Measurements from ENCODE around the gene TMEM161B. TPM values are rescaled to one million over a fixed set of nuclear protein-coding genes. Genes with fewer than 3 reads are reported as not detected.

TMEM161B gene
- total RNA-seq, 6 donors from 2014 or later, result 8.5 to 35.5 (median 13.8) TPM

DNA sequence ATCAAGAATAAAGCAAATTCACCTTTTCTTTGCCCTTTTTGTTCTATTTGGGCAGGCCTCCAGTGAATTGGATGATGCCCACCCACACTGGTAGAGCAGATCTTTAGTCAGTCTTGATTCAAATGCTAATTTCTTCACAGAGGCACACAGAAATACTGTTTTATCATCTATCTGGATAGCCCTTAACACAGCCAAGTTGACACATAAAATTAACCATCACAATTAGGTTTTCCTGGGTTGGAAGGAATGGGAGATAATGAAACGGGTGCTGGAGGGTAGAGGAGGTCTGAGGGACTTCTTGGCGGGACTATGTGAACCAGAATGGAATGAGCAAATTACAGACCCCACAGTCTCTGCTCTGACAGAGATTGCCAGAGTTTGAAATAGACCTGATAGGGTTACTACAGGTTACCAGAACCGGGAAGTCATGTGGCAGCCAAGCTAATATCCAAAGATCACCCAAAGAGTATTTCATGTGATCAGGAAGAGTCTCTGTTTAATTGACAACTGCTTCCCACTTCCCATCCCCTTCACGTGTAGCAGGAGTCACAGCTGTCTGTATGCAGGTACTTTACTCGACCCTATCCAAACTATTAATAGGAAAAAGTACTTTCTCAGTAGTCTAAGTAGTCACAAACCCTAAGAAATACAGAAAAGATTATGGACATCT is 20.0 kb upstream of the TMEM161B start:
- DNase-seq, result no peak
- no peak for ATAC-seq (ENCODE audit: low FRiP score in 2 of 2)
- H3K36me3 ChIP-seq, result no peaks in the 10 kb centered on the region
- WGBS, 2 donors, result 86 to 91% methylated on average over 5 of the region's 5 CpGs
- H3K9me3 ChIP-seq, result no peaks in the 10 kb centered on the region
- no peak overlapping the region for H3K27ac ChIP-seq
- no peak for TF ChIP-seq POLR2AphosphoS5 (IDR thresholded peaks at IDR 0.05)
- TF ChIP-seq EP300 (IDR thresholded peaks at IDR 0.05), result no peak
- TF ChIP-seq POLR2A (IDR thresholded peaks at IDR 0.05), result no peak
- no peak for TF ChIP-seq CTCF (IDR thresholded peaks at IDR 0.05)
- H3K4me1 ChIP-seq, result no peaks in the 10 kb centered on the region
- no peaks in the 10 kb centered on the region for H3K27me3 ChIP-seq
- no peak overlapping the region for H3K4me3 ChIP-seq

- TF ChIP-seq CTCF (IDR thresholded peaks at IDR 0.05), result no peak
- no peak for TF ChIP-seq EP300 (IDR thresholded peaks at IDR 0.05)
- no peak for TF ChIP-seq POLR2AphosphoS5 (IDR thresholded peaks at IDR 0.05)
- TF ChIP-seq POLR2A (IDR thresholded peaks at IDR 0.05), result no peak
- H3K9me3 ChIP-seq, result no peaks in the 10 kb centered on the region
- no peak overlapping the region for H3K4me3 ChIP-seq
- ATAC-seq (ENCODE audit: low FRiP score in 2 of 2) (no peak), DNase-seq (no peak)
- no peak overlapping the region for H3K27ac ChIP-seq
- H3K27me3 ChIP-seq, result no peaks in the 10 kb centered on the region
- no peaks in the 10 kb centered on the region for H3K4me1 ChIP-seq
- H3K36me3 ChIP-seq, result no peaks in the 10 kb centered on the region
- WGBS, 2 donors, result 86 to 90% methylated on average over 4 of the region's 4 CpGs
Measured at GRCh38 chr5:88287846-88288527, 19.3 kb upstream of the TMEM161B start.

DNA sequence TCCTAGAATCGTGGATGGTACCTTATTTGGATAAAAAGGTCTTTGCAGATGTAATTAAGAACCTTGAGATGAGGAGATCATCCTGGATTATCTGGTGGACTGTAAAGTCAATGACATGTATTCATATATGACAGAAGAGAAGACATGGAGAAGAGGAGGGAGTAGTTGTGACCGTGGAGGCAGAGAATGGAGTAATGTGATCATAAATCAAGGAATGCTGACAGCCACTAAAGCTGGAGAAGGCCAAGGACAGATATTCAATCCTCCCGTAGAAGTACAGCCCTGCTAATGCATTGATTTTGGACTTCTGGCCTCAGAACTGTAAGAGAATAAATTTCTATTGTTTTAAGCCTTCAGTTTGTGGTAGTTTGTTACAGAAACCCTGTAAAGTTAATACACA is 18.7 kb upstream of the TMEM161B start:
- no peak for ATAC-seq (ENCODE audit: low FRiP score in 2 of 2)
- no peak for TF ChIP-seq EP300 (IDR thresholded peaks at IDR 0.05)
- TF ChIP-seq POLR2A (IDR thresholded peaks at IDR 0.05), result no peak
- no peak for TF ChIP-seq POLR2AphosphoS5 (IDR thresholded peaks at IDR 0.05)
- no peak for TF ChIP-seq CTCF (IDR thresholded peaks at IDR 0.05)
- Histone ChIP-seq H3K36me3 (peaks cover 0 to 4% (median 0%) of the 10 kb centered on the region in 4 donors), H3K4me1 (no peaks in the 10 kb centered on the region), H3K27me3 (no peaks in the 10 kb centered on the region), H3K27ac (no peak overlapping the region), H3K4me3 (no peak overlapping the region), H3K9me3 (no peaks in the 10 kb centered on the region)
- 80 to 82% methylated on average over 3 of the region's 3 CpGs for WGBS, 2 donors
- no peak for DNase-seq

GRCh38 chr5:88283690-88284089 is 15.0 kb upstream of the TMEM161B start:
- TF ChIP-seq EP300 (IDR thresholded peaks at IDR 0.05), result no peak
- H3K9me3 ChIP-seq, result no peaks in the 10 kb centered on the region
- ATAC-seq (ENCODE audit: low FRiP score in 2 of 2) (no peak), DNase-seq (no peak)
- H3K4me1 ChIP-seq, result no peaks in the 10 kb centered on the region
- no peak overlapping the region for H3K4me3 ChIP-seq
- no peaks in the 10 kb centered on the region for H3K27me3 ChIP-seq
- no peak overlapping the region for H3K27ac ChIP-seq
- H3K36me3 ChIP-seq, result peaks cover 0 to 4% (median 0%) of the 10 kb centered on the region in 4 donors

GRCh38 chr5:88281322-88281721 is 12.7 kb upstream of the TMEM161B start:
- 87 to 90% methylated on average over 3 of the region's 3 CpGs for WGBS, 2 donors

DNA sequence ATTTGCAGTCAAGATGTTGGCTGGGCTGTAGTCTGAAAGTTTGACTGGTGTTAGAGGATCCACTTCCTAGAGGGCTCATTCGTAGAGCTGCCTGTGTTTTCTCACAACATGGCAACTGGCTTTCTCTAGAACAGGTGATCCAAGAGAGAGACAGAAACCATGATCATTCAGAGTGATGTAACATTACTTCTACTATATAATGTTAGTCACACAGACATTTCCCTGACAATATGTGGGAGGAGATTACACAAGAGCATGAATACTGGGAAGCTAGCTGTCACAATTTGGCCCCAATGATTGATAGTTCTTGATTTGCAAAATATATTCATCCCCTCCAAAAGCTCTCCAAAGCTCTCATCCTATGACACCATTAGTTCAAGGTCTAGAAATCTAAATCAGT is 10.9 kb upstream of the TMEM161B start:
- no peaks in the 10 kb centered on the region for H3K4me1 ChIP-seq
- DNase-seq (no peak), ATAC-seq (ENCODE audit: low FRiP score in 2 of 2) (no peak)
- no peak overlapping the region for H3K4me3 ChIP-seq
- H3K27me3 ChIP-seq, result no peaks in the 10 kb centered on the region
- H3K36me3 ChIP-seq, result peaks cover 0 to 16% (median 0%) of the 10 kb centered on the region in 4 donors
- no peak overlapping the region for H3K27ac ChIP-seq
- WGBS, 2 donors, result 88 to 91% methylated on average over 1 of the region's 1 CpG
- no peak for TF ChIP-seq EP300 (IDR thresholded peaks at IDR 0.05)
- TF ChIP-seq POLR2A (IDR thresholded peaks at IDR 0.05), result no peak
- no peaks in the 10 kb centered on the region for H3K9me3 ChIP-seq

More at GRCh38 chr5:88281322-88281721, 12.7 kb upstream of the TMEM161B start:
- H3K9me3 ChIP-seq, result no peaks in the 10 kb centered on the region
- DNase-seq, result no peak
- H3K4me1 ChIP-seq, result no peaks in the 10 kb centered on the region
- no peak overlapping the region for H3K27ac ChIP-seq
- H3K4me3 ChIP-seq, result no peak overlapping the region
- no peak for ATAC-seq (ENCODE audit: low FRiP score in 2 of 2)
- TF ChIP-seq POLR2AphosphoS5 (IDR thresholded peaks at IDR 0.05), result no peak
- H3K36me3 ChIP-seq, result peaks cover 0 to 7% (median 0%) of the 10 kb centered on the region in 4 donors
- no peaks in the 10 kb centered on the region for H3K27me3 ChIP-seq

Measured in upper lobe of left lung (tissue), 6 donors.